ENCODE measurements around the gene FKBP1A. TPM values are rescaled to one million over a fixed set of nuclear protein-coding genes. Genes with fewer than 3 reads are reported as not detected.

The FKBP1A gene
- 148 and 164 TPM in 2 replicates for total RNA-seq

GRCh38 chr20:1392693-1393506 lies at the start of gene FKBP1A:
Gene FKBP1A (minus strand): TSS chr20:1393054. CDS start chr20:1392998, 56 bp downstream.

GRCh38 chr20:1328680-1329330 lies 64.0 kb downstream of the FKBP1A start, which contains the start of gene SDCBP2:
Gene SDCBP2 (minus strand): TSS chr20:1329139. CDS start chr20:1320416, 8,723 bp downstream.

Other genes starting within 250 kb of the FKBP1A start
- gene TMEM74B, start 208.1 kb downstream of the FKBP1A start, total RNA-seq: not detected in 2 replicates
- gene C20orf202, start 189.6 kb downstream of the FKBP1A start, total RNA-seq: not detected in 2 replicates
- not detected in 2 replicates for gene RAD21L1, start 167.0 kb downstream of the FKBP1A start, total RNA-seq
- gene SNPH, start 126.8 kb downstream of the FKBP1A start, total RNA-seq: 3.4 and 3.9 TPM in 2 replicates
- gene SDCBP2, start 63.9 kb downstream of the FKBP1A start, total RNA-seq: 2.6 and 4.7 TPM in 2 replicates
- gene NSFL1C, start 73.8 kb upstream of the FKBP1A start, total RNA-seq: 27.3 and 27.9 TPM in 2 replicates
- not detected in 2 replicates for gene SIRPB2, start 98.4 kb upstream of the FKBP1A start, total RNA-seq
- gene SIRPD, start 164.7 kb upstream of the FKBP1A start, total RNA-seq: not detected in 2 replicates
- gene SIRPB1, start 227.0 kb upstream of the FKBP1A start, total RNA-seq: 1.5 and 1.7 TPM in 2 replicates

All from cardiac ventricle fibroblast (primary cell).